NCI-H2081 (cell line): ENCODE measurements around the gene GON4L.
"Not testable (repeated sequence)": the region's sequence is repeated elsewhere in the genome, so short reads cannot be mapped to it uniquely, and the experiment has no call there.

ENCODE experiments used
- DNase-seq, 2 experiments: peaks; one replicate each; lab custom pipeline; 2025; lab: John Stamatoyannopoulos, UW

Gene GON4L

GRCh38 chr1:155745284-155746228 is 111.5 kb downstream of the GON4L start:
- DNase-seq: peak; percentile 98 to 99

DNA sequence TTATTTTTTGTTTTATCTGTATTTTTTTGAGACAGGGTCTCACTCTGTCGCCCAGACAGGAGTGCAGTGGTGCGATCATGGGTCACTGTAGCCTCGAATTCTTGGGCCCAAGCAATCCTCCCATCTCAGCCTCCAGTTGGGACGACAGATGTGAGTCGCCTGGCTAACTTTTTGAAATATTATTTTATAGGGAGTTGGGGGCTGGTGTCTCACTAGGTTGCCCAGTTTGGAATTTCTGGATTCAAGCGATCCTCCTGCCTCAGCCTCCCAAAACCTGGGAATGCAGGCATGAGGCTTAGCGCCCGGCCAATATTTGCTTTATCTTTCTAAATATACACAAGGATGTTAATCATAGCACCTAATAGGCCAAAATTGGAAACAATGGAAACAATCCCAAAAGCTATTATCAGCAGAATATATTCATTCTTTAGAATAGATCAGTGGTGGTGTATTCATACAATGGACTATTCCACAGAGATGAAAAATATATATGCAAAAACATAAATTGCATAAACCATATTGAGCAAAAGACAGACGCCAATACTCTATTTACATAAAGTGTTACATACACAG is 112.2 kb downstream of the GON4L start:
- no peak for DNase-seq

DNA sequence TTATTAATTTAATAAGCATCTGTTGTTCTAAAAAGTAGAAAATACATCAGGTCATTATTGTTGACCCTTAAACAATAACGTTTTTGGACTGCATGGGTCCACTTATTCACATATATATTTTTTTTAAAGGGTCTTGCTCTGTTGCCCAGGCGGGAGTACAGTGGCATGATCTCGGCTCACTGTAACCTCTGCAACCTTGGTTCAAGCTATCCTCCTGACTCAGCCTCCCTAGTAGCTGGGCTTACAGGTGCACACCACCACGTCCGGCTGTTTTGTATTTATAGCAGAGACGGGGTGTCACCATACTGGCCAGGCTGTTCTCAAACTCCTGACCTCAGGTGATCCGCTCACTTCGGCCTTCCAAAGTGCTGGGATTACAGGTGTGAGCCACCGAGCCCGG is 115.1 kb downstream of the GON4L start:
- DNase-seq: no peak

GRCh38 chr1:155740995-155741394 is 116.0 kb downstream of the GON4L start:
- no peak for DNase-seq

DNA sequence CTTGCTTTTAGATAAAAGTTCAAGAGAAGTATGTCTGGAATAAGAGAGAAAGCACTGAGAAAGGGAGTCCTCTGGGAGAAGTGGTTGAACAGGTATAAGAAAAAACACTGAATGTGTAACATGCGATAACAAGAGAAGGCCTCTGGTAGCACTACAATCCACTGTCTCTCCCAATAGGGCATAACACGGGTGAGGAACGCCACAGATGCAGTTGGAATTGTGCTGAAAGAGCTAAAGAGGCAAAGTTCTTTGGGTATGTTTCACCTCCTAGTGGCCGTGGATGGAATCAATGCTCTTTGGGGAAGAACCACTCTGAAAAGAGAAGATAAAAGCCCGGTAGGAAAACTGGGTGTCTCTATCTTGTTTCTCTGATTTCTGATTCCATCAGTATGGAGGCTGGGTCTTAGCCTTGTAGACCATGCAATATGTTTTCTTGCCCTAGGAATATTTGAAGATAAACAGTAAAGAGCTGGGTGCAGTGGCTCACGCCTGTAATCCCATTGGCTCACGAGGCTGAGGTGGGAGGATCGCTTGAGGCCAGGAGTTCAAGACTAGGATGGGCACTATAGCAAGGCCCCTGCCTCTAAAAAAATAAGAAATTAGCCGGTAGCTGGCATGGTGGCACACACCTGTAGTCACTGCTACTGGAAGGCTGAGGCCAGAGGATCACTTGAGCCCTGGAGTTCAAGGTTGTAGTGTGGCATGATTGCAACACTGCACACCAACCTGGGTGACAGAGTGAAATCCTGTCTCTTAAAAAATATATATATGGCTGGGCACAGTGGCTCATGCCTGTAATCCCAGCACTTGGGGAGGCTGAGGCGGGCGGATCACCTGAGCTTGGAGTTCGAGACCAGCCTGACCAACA is 127.7 kb downstream of the GON4L start:
- DNase-seq: peak; percentile 46 to 63

DNA sequence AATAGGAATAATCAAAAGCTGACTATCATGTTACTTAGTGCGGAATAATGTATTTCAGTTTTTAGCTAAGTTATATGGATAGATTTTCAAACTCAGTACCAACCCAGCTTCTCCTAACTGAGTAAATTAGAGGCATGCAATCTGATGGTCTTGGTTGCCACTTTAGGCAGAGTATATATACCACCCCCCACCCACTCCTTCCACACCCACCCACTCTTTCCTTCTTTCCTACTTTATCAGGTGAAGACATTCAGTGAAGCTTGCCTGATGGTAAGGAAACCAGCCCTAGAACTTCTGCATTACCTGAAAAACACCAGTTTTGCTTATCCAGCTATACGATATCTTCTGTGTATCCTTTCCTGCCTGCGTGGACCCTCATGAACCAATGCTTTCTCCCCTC is 131.9 kb downstream of the GON4L start:
- DNase-seq: no peak

GRCh38 chr1:155719703-155720102 is 137.3 kb downstream of the GON4L start:
- no peak for DNase-seq

DNA sequence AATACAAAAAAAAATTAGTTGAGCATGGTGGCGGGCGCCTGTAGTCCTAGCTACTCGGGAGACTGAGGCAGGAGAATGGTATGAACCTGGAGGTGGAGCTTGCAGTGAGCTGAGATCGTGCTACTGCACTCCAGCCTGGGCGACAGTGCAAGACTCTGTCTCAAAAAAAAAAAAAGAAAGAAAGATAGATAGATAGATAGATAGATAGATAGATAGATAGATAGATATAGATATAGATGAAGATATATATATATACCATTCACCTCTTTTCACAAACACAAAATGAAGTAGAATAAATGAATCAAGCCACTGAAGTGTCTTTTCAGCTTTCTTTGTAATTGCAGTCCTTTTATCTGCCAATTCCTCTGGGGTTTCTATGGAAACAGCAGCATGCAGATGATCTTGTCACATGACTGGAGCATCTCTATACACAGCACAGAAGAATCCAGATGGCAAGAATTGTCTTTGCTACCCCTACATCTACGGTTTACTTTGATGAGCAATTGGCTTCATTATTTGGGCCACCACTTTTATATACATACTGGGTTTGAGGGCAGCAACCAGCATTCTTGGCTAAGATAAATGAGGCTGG is 138.4 kb downstream of the GON4L start:
- DNase-seq: not testable (repeated sequence)

DNA sequence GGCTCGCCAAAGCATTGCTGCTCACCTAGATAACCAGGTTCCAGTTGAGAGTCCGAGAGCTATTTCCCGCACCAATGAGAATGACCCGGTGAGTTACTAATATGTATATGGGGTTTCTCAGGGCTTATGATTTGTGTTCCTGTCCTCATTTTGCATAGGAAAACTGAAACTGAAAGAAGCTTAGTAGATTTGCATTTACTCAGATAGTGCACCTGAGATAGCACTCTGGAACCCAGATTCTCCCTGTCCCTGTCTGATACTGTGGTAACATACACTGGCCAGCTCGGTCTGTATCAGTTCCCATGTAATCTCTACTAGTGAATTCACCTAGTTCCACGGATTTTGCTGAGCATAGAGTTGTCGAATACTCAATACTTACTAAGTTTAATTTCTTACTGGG is 140.0 kb downstream of the GON4L start:
- DNase-seq: no peak

GRCh38 chr1:155715777-155716176 is 141.2 kb downstream of the GON4L start:
- DNase-seq: peak; percentile 5 to 69

DNA sequence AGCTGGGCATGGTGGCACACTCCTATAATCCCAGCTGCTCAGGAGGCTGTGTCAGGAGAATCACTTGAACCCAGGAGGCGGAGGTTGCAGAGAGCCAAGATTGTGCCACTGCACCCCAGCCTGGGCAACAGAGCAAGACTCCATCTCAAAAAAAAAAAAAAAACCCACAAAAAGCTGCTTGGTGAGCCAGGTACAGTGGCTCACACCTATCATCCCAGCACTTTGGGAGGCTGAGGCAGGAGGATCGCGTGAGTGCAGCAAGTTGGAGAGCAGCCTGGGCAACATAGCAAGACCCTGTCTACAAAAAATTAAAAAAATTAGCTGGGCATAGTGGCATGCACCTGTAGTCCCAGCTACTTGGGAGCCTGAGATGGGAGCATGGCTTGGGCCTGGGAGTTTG is 142.0 kb downstream of the GON4L start:
- DNase-seq: not testable (repeated sequence)

GRCh38 chr1:155713075-155713474 is 143.9 kb downstream of the GON4L start:
- DNase-seq: no peak

- not testable (repeated sequence) for DNase-seq
Measured at GRCh38 chr1:155712636-155713035, 144.4 kb downstream of the GON4L start.

DNA sequence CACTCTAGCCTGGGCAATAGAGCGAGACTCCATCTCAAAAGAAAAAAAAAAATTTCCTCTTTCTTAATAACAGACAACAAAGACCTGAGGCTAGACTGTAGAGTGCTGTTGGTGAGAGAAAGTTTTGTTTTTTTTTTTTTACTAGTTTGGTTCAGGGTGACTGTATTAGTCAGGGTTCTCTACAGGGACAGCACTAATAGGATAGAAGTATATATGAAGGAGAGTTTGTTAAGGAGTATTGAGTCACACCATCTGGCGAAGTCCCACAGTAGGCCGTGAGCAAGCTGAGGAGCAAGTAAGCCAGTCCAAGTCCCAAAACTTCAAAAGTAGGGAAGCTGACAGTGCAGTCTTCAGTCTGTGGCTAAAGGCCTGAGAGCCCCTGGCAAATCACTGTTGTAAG is 145.6 kb downstream of the GON4L start:
- not testable (repeated sequence) for DNase-seq

DNA sequence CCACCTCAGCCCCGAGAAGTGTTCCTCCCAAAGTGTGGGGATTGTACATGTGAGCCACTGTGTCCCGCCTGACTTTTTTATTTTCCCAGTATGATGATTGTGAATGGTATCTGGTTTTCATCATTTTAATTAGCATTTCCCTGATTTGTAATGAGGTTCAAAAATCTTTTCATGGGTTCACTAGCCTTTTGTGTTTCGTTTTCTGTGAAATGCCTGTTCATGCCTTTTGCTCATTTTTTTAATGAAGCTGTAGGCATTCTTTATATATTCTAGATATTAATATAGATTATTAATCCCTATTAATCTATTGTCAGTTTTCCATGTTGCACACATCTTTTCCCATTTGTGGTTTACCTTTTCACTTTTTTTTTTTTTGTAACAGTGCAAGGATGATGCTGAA is 147.6 kb downstream of the GON4L start:
- DNase-seq: no peak

- no peak for DNase-seq
Measured at GRCh38 chr1:155706139-155706538, 150.9 kb downstream of the GON4L start.

GRCh38 chr1:155704414-155704813 is 152.6 kb downstream of the GON4L start:
- not testable (repeated sequence) for DNase-seq

DNA sequence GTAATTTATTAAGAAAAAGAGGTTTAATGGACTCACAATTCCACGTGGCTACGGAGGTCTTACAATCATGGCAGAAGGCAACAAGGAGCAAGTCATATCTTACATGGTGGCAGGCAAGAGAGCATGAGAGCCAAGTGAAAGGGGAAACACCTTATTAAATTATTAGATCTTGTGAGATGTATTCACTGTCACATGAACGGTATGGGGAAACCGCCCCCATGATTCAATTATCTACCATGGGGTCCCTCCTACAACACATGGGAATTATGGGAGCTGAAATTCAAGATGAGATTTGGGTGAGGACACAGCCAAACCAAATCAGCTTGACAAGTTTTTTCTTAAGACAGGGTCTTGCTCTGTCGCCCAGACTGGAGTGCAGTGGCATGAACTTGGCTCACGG is 153.8 kb downstream of the GON4L start:
- no peak for DNase-seq

DNA sequence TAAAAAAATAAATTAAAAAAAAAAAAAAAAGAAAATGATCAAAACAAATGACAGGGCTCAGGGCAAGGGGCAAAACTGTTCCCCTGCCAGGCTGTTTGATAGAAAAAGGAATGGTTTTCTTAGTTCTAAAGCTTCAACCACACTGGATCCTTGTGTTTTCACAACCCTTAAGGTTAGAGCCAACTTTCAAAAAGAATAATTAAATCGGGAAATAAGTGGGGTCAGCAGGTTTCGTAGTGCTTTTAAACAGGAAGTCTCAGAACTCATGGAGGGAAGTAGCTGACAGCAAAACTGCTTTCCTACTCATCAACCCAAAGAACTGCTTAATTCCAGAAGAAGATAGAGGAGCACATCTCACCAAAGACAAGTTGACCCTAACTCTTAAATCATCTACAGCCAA is 155.3 kb downstream of the GON4L start:
- DNase-seq: not testable (repeated sequence)
